HEK293 (cell line): ENCODE measurements around the gene GABRA5.

Experiments used
- CTCF ChIA-PET: fragments of 350-600 bp; formaldehyde crosslinking; extraction: SDS; loops from one replicate; lab custom pipeline; 2021; ENCODE audit warnings: antibody characterized with exemption; lab: Yijun Ruan, JAX
- POLR2A ChIA-PET: fragments of 300-600 bp; formaldehyde crosslinking; extraction: SDS; loops from one replicate; lab custom pipeline; 2020; ENCODE audit warnings: antibody characterized with exemption, inconsistent platforms; lab: Yijun Ruan, JAX
- H3K27ac ChIP-seq: fragments of 200-500 bp; sonication (Bioruptor generic); 2 replicates; pipeline ENCODE4 v1.5.1; 2014; ENCODE audit warnings: low read depth, low read length, control low read depth, inconsistent platforms; ENCODE audit errors: extremely low read depth
- H3K36me3 ChIP-seq, 2 experiments: fragments of 200-500 bp in 1 of 2; sonication (Bioruptor generic) in 1 of 2; 1 replicate in 1 of 2; 2 replicates in 1 of 2; pipeline ENCODE4 v1.5.1; 2014 to 2017; ENCODE audit warnings: inconsistent platforms in 2 of 2, low read length in 2 of 2; ENCODE audit not compliant: control insufficient read depth in 2 of 2, insufficient read depth in 1 of 2
- H3K4me1 ChIP-seq: fragments of 200-500 bp; sonication (Bioruptor generic); 2 replicates; pipeline ENCODE4 v1.5.1; 2014; ENCODE audit warnings: mild to moderate bottlenecking, low read length, inconsistent platforms; ENCODE audit not compliant: control insufficient read depth, insufficient read depth
- H3K4me3 ChIP-seq: 2 replicates; pipeline ENCODE4 v1.5.1; 2011; ENCODE audit warnings: low read depth, mild to moderate bottlenecking, control low read depth, low read length, moderate library complexity
- H3K9me3 ChIP-seq: fragments of 200-500 bp; sonication (Bioruptor generic); 2 replicates; pipeline ENCODE4 v1.5.1; 2014; ENCODE audit warnings: low read depth, low read length, inconsistent platforms; ENCODE audit not compliant: control insufficient read depth, insufficient read depth
- MZF1 ChIP-seq: fragments of 450-650 bp; formaldehyde crosslinking; IDR thresholded peaks from 2 replicates; pipeline ENCODE4 v1.5.1; 2017; ENCODE audit warnings: missing biosample characterization, missing genetic modification characterization, borderline replicate concordance
- REPIN1 ChIP-seq: fragments of 450-650 bp; formaldehyde crosslinking; IDR thresholded peaks from 2 replicates; pipeline ENCODE4 v1.5.1; 2017; ENCODE audit warnings: missing biosample characterization, missing genetic modification characterization, low read depth
- SP3 ChIP-seq: fragments of 450-650 bp; formaldehyde crosslinking; IDR thresholded peaks from 2 replicates; pipeline ENCODE4 v1.5.1; 2016; ENCODE audit warnings: missing biosample characterization, missing genetic modification characterization
- YY2 ChIP-seq: fragments of 450-650 bp; formaldehyde crosslinking; IDR thresholded peaks from 2 replicates; pipeline ENCODE4 v1.5.1; 2016; ENCODE audit warnings: missing biosample characterization, missing genetic modification characterization
- ZBTB21 ChIP-seq: fragments of 450-650 bp; formaldehyde crosslinking; IDR thresholded peaks from 2 replicates; pipeline ENCODE4 v1.5.1; 2017; ENCODE audit warnings: missing biosample characterization, missing genetic modification characterization
- ZNF335 ChIP-seq: fragments of 450-650 bp; formaldehyde crosslinking; conservative IDR thresholded peaks from 2 replicates; pipeline ENCODE4 v1.5.1; 2016; ENCODE audit warnings: missing biosample characterization, missing genetic modification characterization
- ZNF514 ChIP-seq: fragments of 450-650 bp; formaldehyde crosslinking; IDR thresholded peaks from 2 replicates; pipeline ENCODE4 v1.5.1; 2016; ENCODE audit warnings: missing biosample characterization, missing genetic modification characterization
- ZNF549 ChIP-seq: fragments of 450-650 bp; IDR thresholded peaks from 2 replicates; pipeline ENCODE4 v1.5.1; 2018; ENCODE audit warnings: missing biosample characterization, missing genetic modification characterization, mild to moderate bottlenecking, inconsistent platforms, moderate library complexity
- ZNF560 ChIP-seq: fragments of 450-650 bp; formaldehyde crosslinking; IDR thresholded peaks from 2 replicates; pipeline ENCODE4 v1.5.1; 2017; ENCODE audit warnings: missing biosample characterization, missing genetic modification characterization, borderline replicate concordance
- ZNF624 ChIP-seq: fragments of 450-650 bp; formaldehyde crosslinking; IDR thresholded peaks from 2 replicates; pipeline ENCODE4 v1.5.1; 2017; ENCODE audit warnings: missing biosample characterization, missing genetic modification characterization
- TF ChIP-seq, protein P1 (sequence below): fragments of 450-650 bp; formaldehyde crosslinking; IDR thresholded peaks from 2 replicates; pipeline ENCODE4 v1.5.1; 2016; ENCODE audit warnings: missing biosample characterization, missing genetic modification characterization, borderline replicate concordance
- TF ChIP-seq, protein P2 (sequence below): sonication (generic); formaldehyde crosslinking; IDR thresholded peaks from 2 replicates; pipeline ENCODE4 v1.8.1; 2022; ENCODE audit warnings: mild to moderate bottlenecking, moderate library complexity, missing genetic modification reagents
- TF ChIP-seq, protein P3 (sequence below): fragments of 450-650 bp; formaldehyde crosslinking; IDR thresholded peaks from 2 replicates; pipeline ENCODE4 v1.5.1; 2016; ENCODE audit warnings: missing biosample characterization, missing genetic modification characterization
- TF ChIP-seq, protein P4 (sequence below): fragments of 450-650 bp; formaldehyde crosslinking; IDR thresholded peaks from 2 replicates; pipeline ENCODE4 v1.5.1; 2017; ENCODE audit warnings: missing biosample characterization, missing genetic modification characterization
- TF ChIP-seq, protein P5 (sequence below): fragments of 450-650 bp; formaldehyde crosslinking; IDR thresholded peaks from 2 replicates; pipeline ENCODE4 v1.5.1; 2016; ENCODE audit warnings: missing biosample characterization, missing genetic modification characterization

The GABRA5 gene

DNA sequence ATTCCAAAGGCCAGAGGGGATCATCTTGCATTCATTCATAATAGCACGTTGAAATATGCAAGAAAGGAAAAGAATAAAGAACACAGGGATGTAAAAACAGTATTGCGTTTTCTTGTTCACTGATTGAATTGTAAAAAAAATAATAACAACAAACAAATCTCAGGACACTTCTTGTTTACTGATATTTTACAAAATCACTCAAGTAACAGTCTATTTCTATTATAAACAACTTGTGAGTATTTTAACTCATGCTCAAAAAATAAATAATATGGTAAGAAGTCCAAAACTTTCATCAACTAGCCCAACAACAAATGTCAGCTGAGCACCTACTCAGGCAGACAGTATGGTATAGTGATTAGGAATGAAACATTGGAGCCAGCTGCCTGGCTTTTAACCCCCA, 101.9 kb downstream of the GABRA5 start (continued):
- TF ChIP-seq, protein P1, sequence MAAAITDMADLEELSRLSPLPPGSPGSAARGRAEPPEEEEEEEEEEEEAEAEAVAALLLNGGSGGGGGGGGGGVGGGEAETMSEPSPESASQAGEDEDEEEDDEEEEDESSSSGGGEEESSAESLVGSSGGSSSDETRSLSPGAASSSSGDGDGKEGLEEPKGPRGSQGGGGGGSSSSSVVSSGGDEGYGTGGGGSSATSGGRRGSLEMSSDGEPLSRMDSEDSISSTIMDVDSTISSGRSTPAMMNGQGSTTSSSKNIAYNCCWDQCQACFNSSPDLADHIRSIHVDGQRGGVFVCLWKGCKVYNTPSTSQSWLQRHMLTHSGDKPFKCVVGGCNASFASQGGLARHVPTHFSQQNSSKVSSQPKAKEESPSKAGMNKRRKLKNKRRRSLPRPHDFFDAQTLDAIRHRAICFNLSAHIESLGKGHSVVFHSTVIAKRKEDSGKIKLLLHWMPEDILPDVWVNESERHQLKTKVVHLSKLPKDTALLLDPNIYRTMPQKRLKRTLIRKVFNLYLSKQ (tag by site-specific recombination): no peak
- TF ChIP-seq, protein P2, sequence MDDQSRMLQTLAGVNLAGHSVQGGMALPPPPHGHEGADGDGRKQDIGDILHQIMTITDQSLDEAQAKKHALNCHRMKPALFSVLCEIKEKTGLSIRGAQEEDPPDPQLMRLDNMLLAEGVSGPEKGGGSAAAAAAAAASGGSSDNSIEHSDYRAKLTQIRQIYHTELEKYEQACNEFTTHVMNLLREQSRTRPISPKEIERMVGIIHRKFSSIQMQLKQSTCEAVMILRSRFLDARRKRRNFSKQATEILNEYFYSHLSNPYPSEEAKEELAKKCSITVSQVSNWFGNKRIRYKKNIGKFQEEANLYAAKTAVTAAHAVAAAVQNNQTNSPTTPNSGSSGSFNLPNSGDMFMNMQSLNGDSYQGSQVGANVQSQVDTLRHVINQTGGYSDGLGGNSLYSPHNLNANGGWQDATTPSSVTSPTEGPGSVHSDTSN (CRISPR knock-in tag): no peak
- no peak for TF ChIP-seq REPIN1 (tag by site-specific recombination)
- TF ChIP-seq, protein P3, sequence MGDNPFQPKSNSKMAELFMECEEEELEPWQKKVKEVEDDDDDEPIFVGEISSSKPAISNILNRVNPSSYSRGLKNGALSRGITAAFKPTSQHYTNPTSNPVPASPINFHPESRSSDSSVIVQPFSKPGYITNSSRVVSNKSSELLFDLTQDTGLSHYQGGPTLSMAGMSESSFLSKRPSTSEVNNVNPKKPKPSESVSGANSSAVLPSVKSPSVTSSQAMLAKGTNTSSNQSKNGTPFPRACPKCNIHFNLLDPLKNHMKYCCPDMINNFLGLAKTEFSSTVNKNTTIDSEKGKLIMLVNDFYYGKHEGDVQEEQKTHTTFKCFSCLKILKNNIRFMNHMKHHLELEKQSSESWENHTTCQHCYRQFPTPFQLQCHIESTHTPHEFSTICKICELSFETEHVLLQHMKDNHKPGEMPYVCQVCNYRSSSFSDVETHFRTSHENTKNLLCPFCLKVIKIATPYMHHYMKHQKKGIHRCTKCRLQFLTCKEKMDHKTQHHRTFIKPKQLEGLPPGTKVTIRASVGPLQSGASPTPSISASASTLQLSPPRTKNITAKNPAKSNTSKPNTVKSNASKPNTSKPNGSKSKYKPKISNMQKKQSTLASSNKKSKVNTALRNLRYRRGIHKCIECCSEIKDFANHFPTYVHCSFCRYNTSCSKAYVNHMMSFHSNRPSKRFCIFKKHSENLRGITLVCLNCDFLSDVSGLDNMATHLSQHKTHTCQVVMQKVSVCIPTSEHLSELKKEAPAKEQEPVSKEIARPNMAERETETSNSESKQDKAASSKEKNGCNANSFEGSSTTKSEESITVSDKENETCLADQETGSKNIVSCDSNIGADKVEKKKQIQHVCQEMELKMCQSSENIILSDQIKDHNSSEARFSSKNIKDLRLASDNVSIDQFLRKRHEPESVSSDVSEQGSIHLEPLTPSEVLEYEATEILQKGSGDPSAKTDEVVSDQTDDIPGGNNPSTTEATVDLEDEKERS (tag by site-specific recombination): no peak
- no peak for TF ChIP-seq ZNF560 (tag by site-specific recombination)
- TF ChIP-seq, protein P4, sequence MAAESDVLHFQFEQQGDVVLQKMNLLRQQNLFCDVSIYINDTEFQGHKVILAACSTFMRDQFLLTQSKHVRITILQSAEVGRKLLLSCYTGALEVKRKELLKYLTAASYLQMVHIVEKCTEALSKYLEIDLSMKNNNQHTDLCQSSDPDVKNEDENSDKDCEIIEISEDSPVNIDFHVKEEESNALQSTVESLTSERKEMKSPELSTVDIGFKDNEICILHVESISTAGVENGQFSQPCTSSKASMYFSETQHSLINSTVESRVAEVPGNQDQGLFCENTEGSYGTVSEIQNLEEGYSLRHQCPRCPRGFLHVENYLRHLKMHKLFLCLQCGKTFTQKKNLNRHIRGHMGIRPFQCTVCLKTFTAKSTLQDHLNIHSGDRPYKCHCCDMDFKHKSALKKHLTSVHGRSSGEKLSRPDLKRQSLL (tag by site-specific recombination): no peak
- TF ChIP-seq ZNF514 (tag by site-specific recombination): no peak
- TF ChIP-seq YY2 (tag by site-specific recombination): no peak
- TF ChIP-seq ZBTB21 (tag by site-specific recombination): no peak
- no peak for TF ChIP-seq MZF1 (tag by site-specific recombination)
- TF ChIP-seq ZNF624 (tag by site-specific recombination): no peak
- TF ChIP-seq, protein P5, sequence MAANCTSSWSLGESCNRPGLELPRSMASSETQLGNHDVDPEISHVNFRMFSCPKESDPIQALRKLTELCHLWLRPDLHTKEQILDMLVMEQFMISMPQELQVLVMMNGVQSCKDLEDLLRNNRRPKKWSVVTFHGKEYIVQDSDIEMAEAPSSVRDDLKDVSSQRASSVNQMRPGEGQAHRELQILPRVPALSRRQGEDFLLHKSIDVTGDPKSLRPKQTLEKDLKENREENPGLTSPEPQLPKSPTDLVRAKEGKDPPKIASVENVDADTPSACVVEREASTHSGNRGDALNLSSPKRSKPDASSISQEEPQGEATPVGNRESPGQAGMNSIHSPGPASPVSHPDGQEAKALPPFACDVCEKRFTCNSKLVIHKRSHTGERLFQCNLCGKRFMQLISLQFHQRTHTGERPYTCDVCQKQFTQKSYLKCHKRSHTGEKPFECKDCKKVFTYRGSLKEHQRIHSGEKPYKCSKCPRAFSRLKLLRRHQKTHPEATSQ: no peak

DNA sequence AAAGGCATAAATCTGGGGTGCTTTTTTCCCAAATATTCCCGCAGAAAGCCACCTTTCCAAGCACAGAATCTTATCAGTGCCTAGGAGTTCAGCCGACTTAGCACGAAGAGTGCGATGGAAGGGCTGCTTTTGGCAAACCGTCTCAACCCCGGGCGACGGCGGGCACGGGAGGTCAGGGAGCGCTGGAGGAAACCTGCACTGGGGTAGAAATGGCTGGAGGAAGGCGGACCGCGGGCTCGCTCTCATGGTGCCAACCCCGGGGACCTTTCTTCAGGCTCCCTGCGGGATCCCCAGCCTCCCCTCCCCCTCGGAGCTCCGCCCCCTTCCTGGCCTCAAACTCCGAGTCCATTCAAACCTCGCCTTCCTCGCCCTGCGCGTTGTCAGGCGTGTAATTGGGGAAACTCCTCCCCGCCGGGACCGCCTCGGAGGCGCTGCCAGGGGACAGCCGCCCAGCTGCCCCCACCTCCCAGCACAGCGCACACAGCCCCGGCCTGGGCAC, 103.9 kb downstream of the GABRA5 start, which contains the start of gene GABRG3:
Gene GABRG3 (plus strand): TSS at position 470 of the 499 bp plus-strand sequence.
- ChIA-PET CTCF (no interaction called here), POLR2A (no interaction called here)
- Histone ChIP-seq H3K27ac (no peak within 1 kb of the TSS), H3K4me1 (no peaks in the 10 kb centered on the region), H3K4me3 (no peak within 1 kb of the TSS), H3K9me3 (no peaks in the 10 kb centered on the region), H3K36me3 (no peaks in the 10 kb centered on the region)
- TF ChIP-seq ZNF549 (tag by site-specific recombination): no peak
- 0 out of 2 replicates have a peak, but pooled peaks have one; percentile 31 for TF ChIP-seq SP3 (tag by site-specific recombination)
- 0 out of 2 replicates have a peak, but pooled peaks have one; percentile 11 for TF ChIP-seq ZNF335 (tag by site-specific recombination)
